ENCODE results near the gene TTC23. TPM values are rescaled to one million over a fixed set of nuclear protein-coding genes. Genes with fewer than 3 reads are reported as not detected.
"Not testable (repeated sequence)": the region's sequence is repeated elsewhere in the genome, so short reads cannot be mapped to it uniquely, and the experiment has no call there.

The TTC23 gene
- total RNA-seq, 8 experiments from 2014 or later = 9.5 to 46.0 (median 20.8) TPM

DNA sequence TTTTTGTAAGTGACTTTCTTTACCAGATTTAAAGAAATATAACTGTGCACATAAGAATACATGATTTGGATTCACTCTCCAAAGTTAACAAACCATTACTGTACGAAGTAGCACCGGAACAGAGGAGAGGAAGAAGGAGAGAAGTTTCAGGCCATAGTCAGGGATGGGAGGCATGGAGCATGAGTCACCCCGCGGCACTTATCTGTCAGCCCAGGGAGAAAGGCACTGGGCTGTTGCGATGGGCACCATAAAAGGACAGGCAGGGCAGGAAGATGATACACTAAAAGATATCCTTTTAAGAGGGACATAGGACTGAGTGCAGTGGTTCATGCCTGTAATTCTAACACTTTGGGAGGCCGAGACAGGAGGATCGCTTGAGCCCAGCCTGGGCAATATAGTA lies 37.0 kb downstream of the TTC23 start:
- no peak overlapping the region for H3K27ac ChIP-seq
- H3K4me3 ChIP-seq = no peak overlapping the region
- ATAC-seq (replicated peaks in 6 of 8) = no peak
- no peaks in the 10 kb centered on the region for H3K4me1 ChIP-seq (replicated peaks in 1 of 2)
- 68 to 93% (median 87%) methylated on average over 1 to 6 of the region's 7 CpGs for WGBS, 10 experiments
- in situ Hi-C loops (cut with MboI; ENCODE audit: low pct_unique_long_range_greater_than_20kb in 2 of 9, low sequenced_read_pairs in 9 of 9, unreplicated experiment in 9 of 9) = loop anchor here in 3 of 9 experiments (10.0 to 25.0 kb wide), 2 partner anchors 108 to 125 kb away; partner anchors contain the start of gene SYNM (in 2 of the 3)

DNA sequence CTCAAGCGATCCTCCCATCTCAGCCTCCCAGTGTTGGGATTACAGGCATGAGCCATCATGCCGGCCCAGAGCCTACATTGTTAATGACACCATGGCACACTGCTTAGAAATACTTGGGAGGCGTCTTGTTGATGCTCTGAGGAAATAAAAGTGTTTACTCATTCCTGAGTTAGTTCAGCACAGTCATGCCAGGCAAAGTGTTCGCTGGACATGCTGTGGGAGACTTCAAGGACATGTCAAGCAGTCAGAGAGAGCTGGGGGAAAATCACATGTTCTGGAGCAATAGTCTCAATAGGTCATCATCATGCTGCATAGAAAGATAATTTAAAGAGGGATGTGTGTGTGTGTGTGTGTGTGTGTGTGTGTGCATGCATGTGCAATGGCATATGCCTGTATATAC lies 37.5 kb downstream of the TTC23 start:
- peak in 1 of 8 experiments; percentile 18 for ATAC-seq (replicated peaks in 6 of 8)
- in situ Hi-C loops (cut with MboI; ENCODE audit: low pct_unique_long_range_greater_than_20kb in 2 of 9, low sequenced_read_pairs in 9 of 9, unreplicated experiment in 9 of 9) = loop anchor here in 3 of 9 experiments (10.0 to 25.0 kb wide), 2 partner anchors 107 to 125 kb away; partner anchors contain the start of gene SYNM (in 2 of the 3)
- 63 to 100% (median 89%) methylated on average over 1 to 3 of the region's 4 CpGs; no CpG with 5 or more reads in 5 of the 10 experiments for WGBS, 10 experiments
- H3K4me3 ChIP-seq = no peak overlapping the region
- H3K4me1 ChIP-seq (replicated peaks in 1 of 2) = no peaks in the 10 kb centered on the region
- H3K27ac ChIP-seq = no peak overlapping the region

DNA sequence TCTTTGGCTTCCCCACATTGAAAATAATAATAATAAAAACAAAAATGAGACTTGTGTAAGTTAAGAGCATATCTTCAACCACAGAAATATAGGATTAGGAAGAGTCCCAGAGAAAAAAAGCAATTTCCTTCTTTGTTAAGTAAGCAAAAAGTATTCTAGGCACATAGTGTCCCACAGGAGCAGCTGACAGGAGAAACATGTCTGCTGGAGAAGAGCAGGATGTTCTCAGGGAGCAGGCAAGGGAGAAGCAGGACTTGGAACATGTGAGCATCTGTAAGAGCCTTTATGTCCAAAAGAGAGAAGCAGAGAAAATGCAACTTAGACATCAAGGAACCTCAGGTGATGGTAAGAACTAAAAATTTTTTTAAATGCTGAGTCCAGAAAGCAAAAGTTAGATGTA lies 39.0 kb downstream of the TTC23 start:
- in situ Hi-C loops (cut with MboI; ENCODE audit: low pct_unique_long_range_greater_than_20kb in 2 of 9, low sequenced_read_pairs in 9 of 9, unreplicated experiment in 9 of 9) = loop anchor here in 3 of 9 experiments (10.0 to 25.0 kb wide), 2 partner anchors 106 to 123 kb away; partner anchors contain the start of gene SYNM (in 2 of the 3)
- ATAC-seq (replicated peaks in 6 of 8) = no peak
- no peak overlapping the region for H3K27ac ChIP-seq
- H3K4me1 ChIP-seq (replicated peaks in 1 of 2) = no peaks in the 10 kb centered on the region
- no peak overlapping the region for H3K4me3 ChIP-seq

DNA sequence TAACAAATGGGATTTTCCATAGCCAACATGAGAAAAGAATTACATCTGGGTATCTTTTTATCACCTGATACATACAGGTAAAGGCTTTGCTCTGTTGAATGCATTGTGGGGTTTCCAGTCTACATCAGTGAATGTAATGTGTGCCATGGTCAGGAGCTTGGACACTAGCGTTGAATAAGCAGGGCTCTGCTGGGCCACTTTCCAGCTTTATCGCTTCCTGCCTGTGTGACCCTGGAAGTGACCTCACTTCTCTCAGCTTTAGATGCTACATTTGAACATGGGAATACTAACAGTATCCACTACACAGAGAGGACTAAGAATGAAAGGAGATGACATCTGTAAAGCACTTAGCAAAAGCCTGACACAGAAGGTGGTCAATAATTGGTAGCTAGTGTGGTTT lies 40.1 kb downstream of the TTC23 start:
- Histone ChIP-seq H3K4me3 (no peak overlapping the region), H3K4me1 (replicated peaks in 1 of 2) (no peaks in the 10 kb centered on the region), H3K27ac (no peak overlapping the region)
- 80 to 100% (median 100%) methylated on average over 1 to 2 of the region's 2 CpGs; no CpG with 5 or more reads in 4 of the 10 experiments for WGBS, 10 experiments
- in situ Hi-C loops (cut with MboI; ENCODE audit: low pct_unique_long_range_greater_than_20kb in 2 of 9, low sequenced_read_pairs in 9 of 9, unreplicated experiment in 9 of 9) = loop anchor here in 1 of 9 experiments (25.0 kb wide), 1 partner anchor 122 kb away; no protein-coding TSS in a partner anchor
- no peak for ATAC-seq (replicated peaks in 6 of 8)

DNA sequence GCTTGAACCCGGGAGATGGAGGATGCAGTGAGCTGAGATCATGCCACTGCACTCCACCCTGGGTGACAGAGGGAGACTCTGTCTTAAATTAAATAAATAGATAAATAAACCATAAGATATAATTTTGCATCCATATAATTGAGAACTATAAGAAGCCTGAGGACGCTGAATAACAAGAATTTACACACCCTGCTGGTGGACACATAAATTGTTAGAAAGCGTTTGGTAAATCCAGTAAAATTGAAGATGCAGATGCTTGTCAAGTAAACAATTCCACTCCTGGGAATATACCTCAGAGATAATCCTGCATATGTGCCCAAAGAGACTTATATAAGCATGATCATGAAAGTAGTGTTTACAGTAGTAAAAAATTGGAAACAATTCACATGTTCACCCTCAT lies 41.7 kb downstream of the TTC23 start:
- no peak overlapping the region for H3K27ac ChIP-seq
- no peak overlapping the region for H3K4me3 ChIP-seq
- peak in 1 of 8 experiments; percentile 12 for ATAC-seq (replicated peaks in 6 of 8)
- 72 to 100% (median 100%) methylated on average over 1 to 3 of the region's 3 CpGs; no CpG with 5 or more reads in 1 of the 10 experiments for WGBS, 10 experiments
- in situ Hi-C loops (cut with MboI; ENCODE audit: low pct_unique_long_range_greater_than_20kb in 2 of 9, low sequenced_read_pairs in 9 of 9, unreplicated experiment in 9 of 9) = loop anchor here in 1 of 9 experiments (25.0 kb wide), 1 partner anchor 120 kb away; no protein-coding TSS in a partner anchor
- no peaks in the 10 kb centered on the region for H3K4me1 ChIP-seq (replicated peaks in 1 of 2)

DNA sequence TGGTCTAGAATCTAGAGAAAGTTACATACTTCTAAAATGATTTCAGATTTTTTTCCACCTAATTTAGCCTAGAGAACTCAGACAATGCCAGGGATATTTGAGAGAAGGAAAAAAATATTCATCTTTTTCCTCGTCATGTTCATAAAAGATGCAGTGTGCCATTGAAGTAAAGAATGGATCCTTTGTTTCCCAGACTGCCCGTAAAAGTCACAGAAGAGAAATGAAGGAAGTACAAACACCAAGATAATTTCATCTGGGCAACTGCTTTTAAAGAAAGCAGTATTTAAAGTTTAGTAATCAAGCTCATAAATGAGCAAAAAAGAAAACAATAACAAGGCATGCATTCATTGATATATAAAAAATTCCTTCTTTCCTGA lies 47.2 kb downstream of the TTC23 start:
- in situ Hi-C loops (cut with MboI; ENCODE audit: low pct_unique_long_range_greater_than_20kb in 2 of 9, low sequenced_read_pairs in 9 of 9, unreplicated experiment in 9 of 9) = loop anchor here in 1 of 9 experiments (25.0 kb wide), 1 partner anchor 115 kb away; no protein-coding TSS in a partner anchor
- ATAC-seq (replicated peaks in 6 of 8) = no peak
- WGBS, 10 experiments = 48 to 86% (median 74%) methylated on average over 1 to 2 of the region's 2 CpGs
- H3K27ac ChIP-seq = no peak overlapping the region
- no peaks in the 10 kb centered on the region for H3K4me1 ChIP-seq (replicated peaks in 1 of 2)
- H3K4me3 ChIP-seq = no peak overlapping the region

DNA sequence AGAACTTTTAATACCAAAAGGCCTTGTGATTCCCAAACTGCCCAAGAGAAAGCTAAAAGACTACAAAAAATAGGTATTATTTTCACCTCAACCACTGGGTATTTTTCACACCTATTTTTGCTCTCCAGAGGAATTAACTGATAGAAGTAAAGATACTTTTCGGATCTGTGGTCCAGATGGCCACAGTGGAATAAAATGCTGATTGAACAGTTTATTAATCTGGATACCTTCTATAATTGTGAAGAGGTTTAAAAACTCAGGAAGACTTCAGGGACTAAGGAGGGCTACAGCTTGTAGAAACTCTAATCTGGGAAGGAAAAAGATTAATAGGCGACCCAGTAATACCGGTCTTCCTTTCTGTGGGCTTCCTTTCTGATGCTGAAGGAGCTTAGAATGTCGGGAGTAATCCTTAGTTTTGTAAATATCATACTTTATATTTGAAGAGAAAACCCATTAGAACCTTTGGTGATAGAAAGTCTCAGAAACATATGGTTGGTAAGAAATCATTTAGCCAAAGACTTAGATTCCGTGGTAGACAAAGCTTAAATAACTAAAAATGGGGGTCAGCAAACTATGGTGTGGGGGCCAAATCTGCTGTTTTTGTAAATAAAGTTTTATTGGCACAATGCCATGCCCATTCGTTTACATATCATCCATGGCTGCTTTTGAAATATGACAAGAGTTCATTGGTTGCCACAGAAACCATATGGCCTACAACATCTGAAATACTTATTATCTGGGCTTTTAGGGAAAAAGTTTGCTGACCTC lies 47.8 kb downstream of the TTC23 start:
- Histone ChIP-seq H3K4me1 (replicated peaks in 1 of 2) (no peaks in the 10 kb centered on the region), H3K4me3 (no peak overlapping the region), H3K27ac (no peak overlapping the region)
- 37 to 100% (median 88%) methylated on average over 1 to 6 of the region's 6 CpGs; no CpG with 5 or more reads in 1 of the 10 experiments for WGBS, 10 experiments
- no peak for ATAC-seq (replicated peaks in 6 of 8)
- in situ Hi-C loops (cut with MboI; ENCODE audit: low pct_unique_long_range_greater_than_20kb in 2 of 9, low sequenced_read_pairs in 9 of 9, unreplicated experiment in 9 of 9) = loop anchor here in 1 of 9 experiments (25.0 kb wide), 1 partner anchor 114 kb away; no protein-coding TSS in a partner anchor

DNA sequence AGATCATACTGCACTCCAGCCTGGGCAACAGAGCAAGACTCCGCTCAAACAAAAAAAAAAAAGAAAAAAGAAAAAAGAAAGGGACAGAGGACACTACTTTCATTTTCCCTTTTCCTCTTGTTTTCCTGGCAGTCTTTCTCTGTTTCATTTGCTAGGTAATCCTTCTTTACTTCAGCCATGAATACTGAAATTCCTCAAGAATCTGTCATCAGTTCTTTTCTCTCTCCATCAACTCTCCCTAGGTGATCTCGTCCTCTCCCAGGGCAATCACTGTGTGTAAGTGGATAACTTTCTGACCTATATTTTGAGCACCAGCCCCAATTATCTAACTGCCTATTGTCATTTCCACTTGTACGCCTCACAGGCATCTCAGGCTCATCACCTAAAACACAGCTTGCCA lies 51.5 kb downstream of the TTC23 start:
- Histone ChIP-seq H3K27ac (no peak overlapping the region), H3K4me1 (replicated peaks in 1 of 2) (no peaks in the 10 kb centered on the region), H3K4me3 (no peak overlapping the region)
- WGBS, 10 experiments = 70 to 100% (median 100%) methylated on average over 1 to 3 of the region's 3 CpGs; no CpG with 5 or more reads in 1 of the 10 experiments
- in situ Hi-C loops (cut with MboI; ENCODE audit: low pct_unique_long_range_greater_than_20kb in 2 of 9, low sequenced_read_pairs in 9 of 9, unreplicated experiment in 9 of 9) = no loop called here
- no peak for ATAC-seq (replicated peaks in 6 of 8)

DNA sequence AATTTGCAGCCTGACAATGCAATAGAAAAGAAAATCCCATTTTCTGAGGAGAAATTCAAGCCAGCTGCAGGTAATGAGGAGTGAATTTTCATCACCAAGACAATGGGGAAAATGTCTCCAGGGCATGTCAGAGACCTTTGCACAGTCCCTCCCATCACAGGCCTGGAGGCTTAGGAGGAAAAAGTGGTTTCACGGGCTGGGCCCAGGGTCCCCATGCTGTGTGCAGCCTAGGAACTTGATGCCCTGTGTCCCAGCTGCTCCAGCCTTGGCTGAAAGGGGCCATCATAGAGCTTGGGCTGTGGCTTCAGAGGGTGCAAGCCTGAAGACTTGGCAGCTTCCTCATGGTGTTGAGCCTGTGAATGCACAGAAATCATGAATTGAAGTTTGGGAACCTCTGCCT lies 57.2 kb downstream of the TTC23 start:
- H3K4me1 ChIP-seq (replicated peaks in 1 of 2); H3K27ac ChIP-seq; ATAC-seq (replicated peaks in 6 of 8); H3K4me3 ChIP-seq; in situ Hi-C loops (cut with MboI; ENCODE audit: low pct_unique_long_range_greater_than_20kb in 2 of 9, low sequenced_read_pairs in 9 of 9, unreplicated experiment in 9 of 9): not testable (repeated sequence)
- no CpG with 5 or more reads among the region's 1 CpG for WGBS, 10 experiments

DNA sequence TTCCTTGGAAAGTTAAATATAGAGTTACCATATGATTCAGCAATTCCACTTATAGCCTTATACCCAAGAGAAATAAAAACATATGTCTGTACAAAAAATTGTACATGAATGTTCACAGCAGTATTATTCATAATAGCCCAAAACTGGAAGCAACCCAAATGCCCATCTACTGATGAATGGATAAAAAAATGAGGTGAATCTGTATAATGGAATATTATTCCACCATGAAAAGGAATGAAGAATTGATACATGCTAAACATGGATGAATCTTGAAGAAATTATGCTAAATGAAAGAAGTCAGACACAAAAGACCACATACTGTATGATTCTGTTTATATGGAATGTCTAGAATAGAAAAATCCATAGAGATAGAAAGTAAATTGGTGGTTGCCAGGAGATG lies 61.4 kb downstream of the TTC23 start:
- no peak for ATAC-seq (replicated peaks in 6 of 8)
- Histone ChIP-seq H3K27ac (no peak overlapping the region), H3K4me1 (replicated peaks in 1 of 2) (no peaks in the 10 kb centered on the region), H3K4me3 (no peak overlapping the region)
- in situ Hi-C loops (cut with MboI; ENCODE audit: low pct_unique_long_range_greater_than_20kb in 2 of 9, low sequenced_read_pairs in 9 of 9, unreplicated experiment in 9 of 9) = no loop called here

DNA sequence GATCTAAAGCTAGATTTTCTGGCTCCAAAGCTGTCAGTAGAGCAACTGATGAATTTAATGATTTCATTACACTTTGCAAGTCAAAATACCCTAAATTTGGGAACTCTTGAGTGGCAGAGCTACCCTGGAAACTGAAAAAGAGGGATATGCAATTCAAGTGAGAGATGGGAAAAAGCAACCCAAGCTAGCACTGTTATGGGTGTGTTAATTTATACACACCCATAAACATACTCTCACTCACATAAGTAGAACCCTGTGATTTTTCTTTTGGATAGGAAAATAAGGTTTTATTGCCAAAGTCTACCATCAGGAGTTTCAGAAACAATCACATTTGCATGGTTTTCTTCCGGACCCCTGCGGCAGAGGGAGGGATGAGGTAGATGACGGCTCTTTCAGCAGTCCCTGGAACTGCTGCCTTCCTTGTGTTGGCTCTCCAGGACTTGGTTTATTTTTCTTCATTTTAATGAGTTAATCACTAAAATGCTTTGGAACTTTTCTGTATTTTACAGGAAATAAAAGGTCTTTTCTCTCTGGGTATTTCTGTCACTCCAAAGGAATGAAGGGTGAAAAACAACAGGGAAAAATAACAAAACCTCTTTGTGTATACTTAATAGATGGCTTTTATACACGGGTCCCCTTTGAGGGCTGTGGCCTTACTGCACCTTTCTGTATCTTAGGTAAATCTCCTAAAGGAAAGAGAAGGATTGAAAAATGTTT lies 63.8 kb downstream of the TTC23 start:
- Histone ChIP-seq H3K27ac (no peak overlapping the region), H3K4me3 (no peak overlapping the region), H3K4me1 (replicated peaks in 1 of 2) (no peaks in the 10 kb centered on the region)
- peak in 2 of 8 experiments; percentile 67 to 85 for ATAC-seq (replicated peaks in 6 of 8)
- WGBS, 10 experiments = 0 to 100% (median 65%) methylated on average over 1 to 4 of the region's 4 CpGs
- in situ Hi-C loops (cut with MboI; ENCODE audit: low pct_unique_long_range_greater_than_20kb in 2 of 9, low sequenced_read_pairs in 9 of 9, unreplicated experiment in 9 of 9) = no loop called here

DNA sequence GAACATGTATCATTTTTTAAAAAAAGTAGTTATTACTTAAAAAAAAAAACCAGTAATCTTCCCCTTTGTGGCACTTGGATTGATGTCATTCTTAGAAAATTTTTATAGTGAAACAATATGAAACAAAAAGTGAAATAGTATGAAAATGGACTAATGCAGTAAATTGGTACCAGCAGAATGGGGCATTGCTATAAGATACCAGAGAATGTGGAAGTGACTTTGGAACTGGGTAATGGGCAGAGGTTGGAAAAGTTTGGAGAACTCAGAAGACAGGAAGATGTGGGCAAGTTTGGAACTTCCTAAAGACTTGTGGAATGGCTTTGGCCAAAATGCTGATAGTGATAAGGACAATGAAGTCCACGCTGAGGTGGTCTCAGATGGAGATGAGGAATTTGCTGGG lies 66.6 kb downstream of the TTC23 start:
- no CpG with 5 or more reads among the region's 1 CpG for WGBS, 10 experiments
- peaks cover 4 to 10% of the 10 kb centered on the region in 2 donors for H3K4me1 ChIP-seq (replicated peaks in 1 of 2)
- no peak overlapping the region for H3K27ac ChIP-seq
- in situ Hi-C loops (cut with MboI; ENCODE audit: low pct_unique_long_range_greater_than_20kb in 2 of 9, low sequenced_read_pairs in 9 of 9, unreplicated experiment in 9 of 9) = no loop called here
- no peak overlapping the region for H3K4me3 ChIP-seq
- no peak for ATAC-seq (replicated peaks in 6 of 8)

DNA sequence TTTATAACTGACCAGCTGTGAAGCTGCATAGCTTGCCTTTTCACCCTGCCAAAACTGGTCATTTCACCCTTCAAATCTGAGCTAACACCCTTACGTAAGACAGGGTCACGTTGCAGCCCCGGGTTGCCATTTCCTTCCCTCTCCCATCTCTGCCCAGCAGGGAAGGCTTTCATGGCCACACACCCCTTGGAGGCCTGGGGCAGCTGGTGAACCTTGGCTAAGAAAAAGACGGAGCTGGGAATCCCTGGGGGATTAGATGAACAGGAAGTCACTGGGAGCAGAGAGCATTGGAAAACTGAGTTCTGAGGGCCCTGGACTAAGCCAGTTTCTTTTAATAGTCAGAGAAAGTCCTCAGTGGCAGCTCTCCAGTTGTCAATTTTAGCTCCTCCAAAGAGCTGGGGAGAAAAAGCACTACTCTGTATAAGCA lies 67.8 kb downstream of the TTC23 start:
- ATAC-seq (replicated peaks in 6 of 8) = no peak
- Histone ChIP-seq H3K4me3 (no peak overlapping the region), H3K4me1 (replicated peaks in 1 of 2) (peaks cover 4 to 10% of the 10 kb centered on the region in 2 donors), H3K27ac (no peak overlapping the region)
- in situ Hi-C loops (cut with MboI; ENCODE audit: low pct_unique_long_range_greater_than_20kb in 2 of 9, low sequenced_read_pairs in 9 of 9, unreplicated experiment in 9 of 9) = no loop called here
- WGBS, 10 experiments = 41 to 100% (median 64%) methylated on average over 1 to 4 of the region's 4 CpGs; no CpG with 5 or more reads in 5 of the 10 experiments
